Esophagus squamous epithelium (tissue), 5 donors: ENCODE data around the gene KIRREL2. TPM values are rescaled to one million over a fixed set of nuclear protein-coding genes. Genes with fewer than 3 reads are reported as not detected.
"Not testable (repeated sequence)": the region's sequence is repeated elsewhere in the genome, so short reads cannot be mapped to it uniquely, and the experiment has no call there.

Source experiments
- DNase-seq: peaks from one replicate; lab custom pipeline; 2025; lab: John Stamatoyannopoulos, UW
- H3K27ac ChIP-seq, 4 donors: fragments of 200-600 bp; sonication (generic); one replicate each; pipeline ENCODE4 v1.5.1; 2016 to 2019; ENCODE audit warnings: mild to moderate bottlenecking in 1 of 4
- H3K27me3 ChIP-seq, 4 donors: fragments of 200-600 bp; sonication (generic); 1 replicate in 3 of 4; 2 replicates in 1 of 4; pipeline versions ENCODE4 v1.5.1 to v1.6.0; 2017 to 2021; ENCODE audit warnings: antibody characterized with exemption in 1 of 4
- H3K36me3 ChIP-seq, 3 donors: fragments of 200-600 bp; sonication (generic); one replicate each; pipeline ENCODE4 v1.5.1; 2016 to 2019
- H3K4me1 ChIP-seq, 3 donors: fragments of 200-600 bp; sonication (generic); one replicate each; pipeline ENCODE4 v1.5.1; 2017 to 2019
- H3K4me3 ChIP-seq, 4 donors: fragments of 200-600 bp; sonication (generic); 1 replicate in 3 of 4; 2 replicates in 1 of 4; pipeline ENCODE4 v1.5.1; 2016 to 2019; ENCODE audit warnings: mild to moderate bottlenecking in 2 of 4, moderate library complexity in 1 of 4
- H3K9me3 ChIP-seq, 3 donors: fragments of 200-600 bp; sonication (generic); one replicate each; pipeline ENCODE4 v1.5.1; 2016 to 2019
- POLR2A ChIP-seq, 4 donors: fragments of 450-650 bp; IDR thresholded peaks; one replicate each; pipeline ENCODE4 v1.6.1; 2017; ENCODE audit warnings: antibody characterized with exemption in 4 of 4, mild to moderate bottlenecking in 4 of 4, moderate library complexity in 3 of 4
- WGBS, 2 donors: methylation state at CpG; one replicate each; pipeline ENCODE4 v1.1.5; 2018; 5-methylcytosine and 5-hydroxymethylcytosine counted together
- intact Hi-C: fragments of 100-400 bp; cut with DNase I; formaldehyde crosslinking; loops from one replicate; pipeline ENCODE4 v1.15.0; 2022
- total RNA-seq, 4 donors: library from RNA; depleted of rRNA; stranded (reverse); fragments of >200 nt; gene quantifications; one replicate each; pipeline ENCODE4 v1.1.0, GENCODE V29; 2016
- TF ChIP-seq, protein P1 (sequence below), 6 experiments: fragments of 450-650 bp in 4 of 6; fragments of 200-600 bp in 2 of 6; sonication (generic) in 2 of 6; IDR thresholded peaks; one replicate each; pipeline ENCODE4 v1.5.1; 2016 to 2019; ENCODE audit warnings: antibody characterized with exemption in 6 of 6, mild to moderate bottlenecking in 4 of 6, moderate library complexity in 4 of 6
- donor health status: DM: yes; HTN: yes; CAD: no.

KIRREL2 gene
- total RNA-seq, 4 donors from 2014 or later = 0.57 TPM; not detected in 3

GRCh38 chr19:35824150-35824549 is 32.6 kb upstream of the KIRREL2 start:
- H3K27me3 ChIP-seq = peaks cover 0 to 53% (median 0%) of the 10 kb centered on the region in 4 donors
- WGBS, 2 donors = 69 to 93% methylated on average over 2 to 5 of the region's 5 CpGs
- no peak for TF ChIP-seq POLR2A (IDR thresholded peaks at IDR 0.05)
- TF ChIP-seq, protein P1, sequence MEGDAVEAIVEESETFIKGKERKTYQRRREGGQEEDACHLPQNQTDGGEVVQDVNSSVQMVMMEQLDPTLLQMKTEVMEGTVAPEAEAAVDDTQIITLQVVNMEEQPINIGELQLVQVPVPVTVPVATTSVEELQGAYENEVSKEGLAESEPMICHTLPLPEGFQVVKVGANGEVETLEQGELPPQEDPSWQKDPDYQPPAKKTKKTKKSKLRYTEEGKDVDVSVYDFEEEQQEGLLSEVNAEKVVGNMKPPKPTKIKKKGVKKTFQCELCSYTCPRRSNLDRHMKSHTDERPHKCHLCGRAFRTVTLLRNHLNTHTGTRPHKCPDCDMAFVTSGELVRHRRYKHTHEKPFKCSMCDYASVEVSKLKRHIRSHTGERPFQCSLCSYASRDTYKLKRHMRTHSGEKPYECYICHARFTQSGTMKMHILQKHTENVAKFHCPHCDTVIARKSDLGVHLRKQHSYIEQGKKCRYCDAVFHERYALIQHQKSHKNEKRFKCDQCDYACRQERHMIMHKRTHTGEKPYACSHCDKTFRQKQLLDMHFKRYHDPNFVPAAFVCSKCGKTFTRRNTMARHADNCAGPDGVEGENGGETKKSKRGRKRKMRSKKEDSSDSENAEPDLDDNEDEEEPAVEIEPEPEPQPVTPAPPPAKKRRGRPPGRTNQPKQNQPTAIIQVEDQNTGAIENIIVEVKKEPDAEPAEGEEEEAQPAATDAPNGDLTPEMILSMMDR (IDR thresholded peaks at IDR 0.05) = no peak

GRCh38 chr19:35828692-35829301 is 27.9 kb upstream of the KIRREL2 start:
- H3K9me3 ChIP-seq = no peaks in the 10 kb centered on the region
- TF ChIP-seq, protein P1 (IDR thresholded peaks at IDR 0.05) = no peak
- no peak for TF ChIP-seq POLR2A (IDR thresholded peaks at IDR 0.05)
- H3K27me3 ChIP-seq = peaks cover 0 to 78% (median 0%) of the 10 kb centered on the region in 4 donors
- no peak overlapping the region for H3K4me3 ChIP-seq
- WGBS, 2 donors = 15 to 16% methylated on average over 8 to 10 of the region's 12 CpGs
- no peaks in the 10 kb centered on the region for H3K36me3 ChIP-seq
- no peak for DNase-seq
- no peak overlapping the region for H3K27ac ChIP-seq
- H3K4me1 ChIP-seq = no peaks in the 10 kb centered on the region
- intact Hi-C loops = no loop called here

More at GRCh38 chr19:35824150-35824549, 32.6 kb upstream of the KIRREL2 start:
- Histone ChIP-seq H3K4me3 (no peak overlapping the region), H3K27ac (no peak overlapping the region), H3K36me3 (no peaks in the 10 kb centered on the region), H3K4me1 (no peaks in the 10 kb centered on the region), H3K9me3 (no peaks in the 10 kb centered on the region)
- no peak for DNase-seq
- intact Hi-C loops = no loop called here

- intact Hi-C loops = no loop called here
- Histone ChIP-seq H3K36me3 (no peaks in the 10 kb centered on the region), H3K4me3 (no peak overlapping the region), H3K4me1 (no peaks in the 10 kb centered on the region), H3K9me3 (no peaks in the 10 kb centered on the region), H3K27me3 (peaks cover 0 to 86% (median 0%) of the 10 kb centered on the region in 4 donors), H3K27ac (no peak overlapping the region)
- TF ChIP-seq POLR2A (IDR thresholded peaks at IDR 0.05) = no peak
- TF ChIP-seq, protein P1 (IDR thresholded peaks at IDR 0.05) = no peak
- no peak for DNase-seq
- WGBS, 2 donors = 60 to 74% methylated on average over 10 to 18 of the region's 18 CpGs
Observed at GRCh38 chr19:35830986-35831385, 25.7 kb upstream of the KIRREL2 start.

DNA sequence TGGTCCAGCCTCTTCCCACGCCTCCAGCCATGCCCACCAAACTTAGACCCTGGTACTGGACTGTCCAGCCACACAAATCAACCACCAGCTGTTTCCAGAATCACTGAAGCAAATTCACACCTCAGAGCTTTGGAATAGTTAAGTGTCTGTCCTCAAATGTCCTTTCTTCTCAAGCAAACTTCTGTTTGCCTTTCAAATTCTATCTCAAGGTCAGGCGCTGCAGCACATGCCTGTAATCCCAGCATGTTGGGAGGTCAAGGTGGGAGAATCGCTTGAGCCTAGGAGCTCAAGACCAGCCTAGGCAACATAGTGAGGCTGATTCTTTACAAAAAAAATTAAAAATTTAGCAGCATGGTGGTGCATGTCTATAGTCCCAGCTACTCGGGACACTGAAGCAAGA is 24.7 kb upstream of the KIRREL2 start:
- TF ChIP-seq, protein P1 (IDR thresholded peaks at IDR 0.05) = no peak
- no peak for TF ChIP-seq POLR2A (IDR thresholded peaks at IDR 0.05)
- H3K27me3 ChIP-seq = peaks cover 0 to 82% (median 0%) of the 10 kb centered on the region in 4 donors
- no peak for DNase-seq

DNA sequence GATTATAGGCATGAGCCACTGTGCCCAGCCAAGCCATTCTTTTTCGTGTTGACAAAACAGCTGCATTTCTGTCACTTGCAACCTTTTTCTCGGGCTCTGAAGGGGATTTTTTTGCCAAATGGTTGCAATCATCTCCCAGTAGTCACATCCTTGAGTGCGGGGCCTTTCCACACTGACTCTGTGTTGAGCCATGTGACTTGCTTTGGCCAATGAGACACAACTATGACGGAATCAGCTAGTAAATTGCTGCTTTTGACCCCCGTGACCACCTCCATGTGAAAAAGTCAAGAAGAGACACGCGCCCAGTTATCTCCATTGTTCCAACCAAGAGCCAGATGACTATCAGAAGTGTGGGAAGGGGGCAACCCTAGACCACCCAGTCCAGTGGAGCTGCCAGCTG is 22.7 kb upstream of the KIRREL2 start:
- intact Hi-C loops = no loop called here
- H3K9me3 ChIP-seq = peaks cover 0 to 7% (median 0%) of the 10 kb centered on the region in 3 donors
- H3K27ac ChIP-seq = no peak overlapping the region
- DNase-seq = no peak
- H3K4me1 ChIP-seq = no peaks in the 10 kb centered on the region
- no peak overlapping the region for H3K4me3 ChIP-seq
- no peak for TF ChIP-seq POLR2A (IDR thresholded peaks at IDR 0.05)
- TF ChIP-seq, protein P1 (IDR thresholded peaks at IDR 0.05) = no peak
- WGBS, 2 donors = 40 to 59% methylated on average over 4 to 6 of the region's 7 CpGs
- H3K27me3 ChIP-seq = peaks cover 0 to 74% (median 0%) of the 10 kb centered on the region in 4 donors
- no peaks in the 10 kb centered on the region for H3K36me3 ChIP-seq

More for the DNA sequence above, 24.7 kb upstream of the KIRREL2 start:
- 58% methylated on average over 4 of the region's 4 CpGs for WGBS, 2 donors
- intact Hi-C loops = no loop called here
- no peak overlapping the region for H3K27ac ChIP-seq
- no peaks in the 10 kb centered on the region for H3K4me1 ChIP-seq
- H3K4me3 ChIP-seq = no peak overlapping the region
- no peaks in the 10 kb centered on the region for H3K9me3 ChIP-seq
- H3K36me3 ChIP-seq = no peaks in the 10 kb centered on the region

DNA sequence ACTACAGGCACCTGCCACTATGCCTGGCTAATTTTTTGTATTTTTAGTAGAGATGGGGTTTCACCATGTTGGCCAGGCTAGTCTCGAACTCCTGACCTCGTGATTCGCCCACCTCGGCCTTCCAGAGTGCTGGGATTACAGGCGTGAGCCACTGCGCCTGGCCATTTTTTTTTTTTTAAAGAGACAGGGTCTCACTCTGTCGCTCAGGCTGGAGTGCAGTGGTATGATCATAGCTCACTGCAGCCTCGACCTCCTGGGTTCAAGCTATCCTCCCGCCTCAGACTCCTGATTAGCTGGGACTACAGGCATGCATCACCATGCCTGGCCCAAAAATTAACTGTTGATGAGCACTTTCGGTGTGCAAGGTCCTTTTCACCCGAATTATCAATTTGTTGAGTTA is 20.6 kb upstream of the KIRREL2 start:
- 43 to 44% methylated on average over 10 of the region's 11 CpGs for WGBS, 2 donors
- intact Hi-C loops, H3K27ac ChIP-seq, H3K4me3 ChIP-seq, H3K4me1 ChIP-seq, DNase-seq, H3K9me3 ChIP-seq, H3K36me3 ChIP-seq: not testable (repeated sequence)
- peaks cover 0 to 58% (median 0%) of the 10 kb centered on the region in 4 donors for H3K27me3 ChIP-seq
